Neural cell (in vitro differentiated cells): ENCODE measurements around the gene MKRN2. TPM values are rescaled to one million over a fixed set of nuclear protein-coding genes. Genes with fewer than 3 reads are reported as not detected.

ENCODE experiments used
- H2AFZ ChIP-seq: fragments of 200-600, 300-800 bp; sonication (generic), shearing (Covaris generic); 2 replicates; pipeline ENCODE4 v1.6.0; 2014; ENCODE audit warnings: low read depth, mild to moderate bottlenecking, antibody characterized with exemption, low read length, moderate library complexity
- H3F3A ChIP-seq: fragments of 200-600 bp; shearing (Covaris generic); 2 replicates; pipeline ENCODE4 v1.6.1; 2016; ENCODE audit warnings: mild to moderate bottlenecking, moderate library complexity, mixed read lengths, antibody characterized with exemption, low read length; ENCODE audit not compliant: insufficient read depth, poor library complexity, severe bottlenecking
- H3K27ac ChIP-seq: fragments of 200-600, 300-800 bp; sonication (generic), shearing (Covaris generic); 2 replicates; pipeline ENCODE4 v1.5.1; 2014; ENCODE audit warnings: mild to moderate bottlenecking, low read length, moderate library complexity
- H3K27me3 ChIP-seq: fragments of 300-800, 200-600 bp; sonication (generic), shearing (Covaris generic); 2 replicates; pipeline ENCODE4 v1.6.0; 2014; ENCODE audit warnings: mild to moderate bottlenecking, low read depth, low read length, moderate library complexity; ENCODE audit not compliant: insufficient read depth
- H3K36me3 ChIP-seq: fragments of 300-800, 200-600 bp; sonication (generic), shearing (Covaris generic); 2 replicates; pipeline ENCODE4 v1.5.1; 2014; ENCODE audit warnings: mild to moderate bottlenecking, antibody characterized with exemption, low read length, moderate library complexity; ENCODE audit not compliant: insufficient read depth
- H3K4me2 ChIP-seq: fragments of 300-800, 200-600 bp; sonication (generic), shearing (Covaris generic); 2 replicates; pipeline ENCODE4 v1.6.0; 2014; ENCODE audit warnings: mild to moderate bottlenecking, low read length
- H3K4me3 ChIP-seq: fragments of 300-800, 200-600 bp; sonication (generic), shearing (Covaris generic); 2 replicates; pipeline ENCODE4 v1.5.1; 2014; ENCODE audit warnings: mild to moderate bottlenecking, low read length, moderate library complexity
- H3K79me2 ChIP-seq: fragments of 200-600 bp; shearing (Covaris generic); replicated peaks from 2 replicates; pipeline ENCODE4 v1.6.0; 2014; ENCODE audit warnings: mild to moderate bottlenecking, low read length, moderate library complexity; ENCODE audit not compliant: insufficient read depth
- H3K9ac ChIP-seq: fragments of 300-800, 200-600 bp; sonication (generic), shearing (Covaris generic); 2 replicates; pipeline ENCODE4 v1.6.1; 2016; ENCODE audit warnings: mild to moderate bottlenecking, low read length, mixed read lengths
- H3K9me2 ChIP-seq: fragments of 200-600 bp; shearing (Covaris generic); 2 replicates; pipeline ENCODE4 v1.6.1; 2016; ENCODE audit warnings: mild to moderate bottlenecking, low read length, mixed read lengths; ENCODE audit not compliant: insufficient read depth
- H3K9me3 ChIP-seq: fragments of 200-600, 300-800 bp; sonication (generic), shearing (Covaris generic); 2 replicates; pipeline ENCODE4 v1.6.1; 2016; ENCODE audit warnings: mild to moderate bottlenecking, mixed run types, low read length, moderate library complexity, mixed read lengths
- H4K20me1 ChIP-seq: fragments of 200-600 bp; shearing (Covaris generic); 2 replicates; pipeline ENCODE4 v1.6.1; 2016; ENCODE audit warnings: mild to moderate bottlenecking, mixed run types; ENCODE audit not compliant: insufficient read depth
- CTCF ChIP-seq: fragments of 450-650 bp; IDR thresholded peaks from 2 replicates; pipeline ENCODE4 v1.5.1; 2014; ENCODE audit warnings: antibody characterized with exemption, mild to moderate bottlenecking, moderate library complexity; ENCODE audit not compliant: poor library complexity, severe bottlenecking
- EP300 ChIP-seq: fragments of 450-650 bp; conservative IDR thresholded peaks from 2 replicates; pipeline ENCODE4 v1.6.1; 2014; ENCODE audit warnings: antibody characterized with exemption, mild to moderate bottlenecking, moderate library complexity; ENCODE audit not compliant: poor library complexity, severe bottlenecking
- EZH2 ChIP-seq: fragments of 200-600, 300-800 bp; shearing (Covaris generic), sonication (generic); IDR thresholded peaks from 2 replicates; pipeline ENCODE4 v1.6.1; 2014; ENCODE audit warnings: antibody characterized with exemption, low read length, borderline replicate concordance, mild to moderate bottlenecking; ENCODE audit not compliant: insufficient read depth, poor library complexity, severe bottlenecking
- MXI1 ChIP-seq: fragments of 450-650 bp; conservative IDR thresholded peaks from 2 replicates; pipeline ENCODE4 v1.6.1; 2014; ENCODE audit warnings: antibody characterized with exemption, mild to moderate bottlenecking; ENCODE audit not compliant: poor library complexity, severe bottlenecking
- POLR2AphosphoS5 ChIP-seq: IDR thresholded peaks from 2 replicates; pipeline ENCODE4 v1.6.1; 2012
- RAD21 ChIP-seq: fragments of 450-650 bp; conservative IDR thresholded peaks from 2 replicates; pipeline ENCODE4 v1.6.1; 2014; ENCODE audit warnings: antibody characterized with exemption, mild to moderate bottlenecking, moderate library complexity
- REST ChIP-seq: IDR thresholded peaks from 2 replicates; pipeline ENCODE4 v1.6.1; 2012; ENCODE audit warnings: borderline replicate concordance
- SMC3 ChIP-seq: fragments of 450-650 bp; conservative IDR thresholded peaks from 2 replicates; pipeline ENCODE4 v1.6.1; 2014; ENCODE audit warnings: antibody characterized with exemption, mild to moderate bottlenecking, moderate library complexity; ENCODE audit not compliant: poor library complexity
- TAF1 ChIP-seq: IDR thresholded peaks from 2 replicates; pipeline ENCODE4 v1.6.1; 2012; ENCODE audit warnings: low read depth
- polyA minus RNA-seq: library from RNA; depleted of rRNA, polyadenylated mRNA; stranded (reverse); fragments of >200 nt; gene quantifications from 2 replicates; pipeline ENCODE4 v1.2.3, GENCODE V29; 2014
- polyA plus RNA-seq: library from polyadenylated mRNA; depleted of rRNA; stranded (reverse); fragments of >200 nt; gene quantifications from 2 replicates; pipeline ENCODE4 v1.2.3, GENCODE V29; 2014

MKRN2 gene
- 47.6 and 50.4 TPM in 2 replicates for polyA plus RNA-seq
- polyA minus RNA-seq = 47.7 and 50.0 TPM in 2 replicates

- H2AFZ ChIP-seq = peak within 1 kb of the TSS; percentile 81
- H3K36me3 ChIP-seq = no peaks in the 10 kb centered on the region
- peaks cover 46% of the 10 kb centered on the region for H3K79me2 ChIP-seq
- peak within 1 kb of the TSS; percentile 90 for H3K4me2 ChIP-seq
- H3K27ac ChIP-seq = peak within 1 kb of the TSS; percentile 85
- H3K27me3 ChIP-seq = no peaks in the 10 kb centered on the region
- no peaks in the 10 kb centered on the region for H3F3A ChIP-seq
- peak within 1 kb of the TSS; percentile 86 for H3K9ac ChIP-seq
- TF ChIP-seq RAD21 (peak; percentile 55), MXI1 (peak; percentile 93), SMC3 (peak; percentile 54), POLR2AphosphoS5 (peak; percentile 97), REST (peak; percentile 64), EP300 (peak; percentile 84), EZH2 (no peak), CTCF (no peak), TAF1 (peak; percentile 74)
- no peaks in the 10 kb centered on the region for H3K9me3 ChIP-seq
- H3K4me3 ChIP-seq = peak within 1 kb of the TSS; percentile 97
- H3K9me2 ChIP-seq = no peaks in the 10 kb centered on the region
- no peaks in the 10 kb centered on the region for H4K20me1 ChIP-seq
Observed at GRCh38 chr3:12556690-12557472, at the start of gene MKRN2. MKRN2 (plus strand) TSS chr3:12557087; CDS start chr3:12557151, 64 bp downstream.

GRCh38 chr3:12507591-12508281, 49.2 kb upstream of the MKRN2 start:
- H2AFZ ChIP-seq = no peak overlapping the region
- no peaks in the 10 kb centered on the region for H3F3A ChIP-seq
- H3K9ac ChIP-seq = no peak overlapping the region
- no peaks in the 10 kb centered on the region for H3K9me3 ChIP-seq
- H3K9me2 ChIP-seq = no peaks in the 10 kb centered on the region
- TF ChIP-seq MXI1 (no peak), EZH2 (no peak), SMC3 (no peak), EP300 (no peak), RAD21 (no peak), TAF1 (no peak), CTCF (no peak), REST (no peak), POLR2AphosphoS5 (no peak)
- no peak overlapping the region for H3K27ac ChIP-seq
- no peak overlapping the region for H3K4me3 ChIP-seq
- H3K4me2 ChIP-seq = no peak overlapping the region
- no peaks in the 10 kb centered on the region for H3K79me2 ChIP-seq
- no peaks in the 10 kb centered on the region for H3K27me3 ChIP-seq
- no peaks in the 10 kb centered on the region for H4K20me1 ChIP-seq
- H3K36me3 ChIP-seq = no peaks in the 10 kb centered on the region
